ENCODE results near the gene HTT.

HTT gene

DNA sequence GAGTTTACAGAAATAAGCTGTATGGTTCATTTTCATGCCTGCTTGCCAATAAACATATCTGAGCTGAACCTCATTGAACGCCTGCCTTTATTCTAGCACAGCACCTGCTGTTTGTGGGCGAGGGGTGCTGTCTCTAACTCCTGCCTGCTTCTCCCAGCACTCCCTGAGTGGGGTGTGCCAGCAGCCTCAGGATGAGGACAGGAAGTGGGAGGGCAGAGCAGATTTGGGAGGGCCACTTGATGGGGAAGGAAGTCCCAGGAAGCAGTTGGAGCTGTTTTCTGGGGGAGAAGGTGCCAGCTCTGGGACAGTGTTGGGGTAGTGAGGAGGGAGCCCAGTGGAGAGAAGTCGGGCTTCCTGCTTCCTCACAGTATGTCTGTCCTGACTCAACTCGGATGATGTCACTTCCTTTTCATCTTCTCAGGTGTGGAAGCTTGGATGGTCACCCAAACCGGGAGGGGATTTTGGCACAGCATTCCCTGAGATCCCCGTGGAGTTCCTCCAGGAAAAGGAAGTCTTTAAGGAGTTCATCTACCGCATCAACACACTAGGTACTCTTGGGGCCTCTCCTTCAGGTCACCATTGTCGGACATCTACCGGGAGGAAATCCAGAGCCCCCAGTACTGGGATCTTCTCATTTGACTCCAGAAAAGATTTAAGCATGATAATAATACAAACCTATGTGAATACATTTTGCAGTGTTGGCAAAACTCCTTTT is 145.4 kb downstream of the HTT start:
- DNase-seq (ENCODE audit: low read depth in 1 of 2, low spot score in 1 of 2): no peak
- in situ Hi-C loops (cut with HindIII; ENCODE audit: low pct_unique_long_range_greater_than_20kb, low sequenced_read_pairs): no loop called here
- TF ChIP-seq JUND (IDR thresholded peaks at IDR 0.05; ENCODE audit: low read depth): no peak

GRCh38 chr4:3220476-3221183 is 146.1 kb downstream of the HTT start:
- in situ Hi-C loops (cut with HindIII; ENCODE audit: low pct_unique_long_range_greater_than_20kb, low sequenced_read_pairs): no loop called here
- no peak for TF ChIP-seq JUND (IDR thresholded peaks at IDR 0.05; ENCODE audit: low read depth)
- no peak for DNase-seq (ENCODE audit: low read depth in 1 of 2, low spot score in 1 of 2)

DNA sequence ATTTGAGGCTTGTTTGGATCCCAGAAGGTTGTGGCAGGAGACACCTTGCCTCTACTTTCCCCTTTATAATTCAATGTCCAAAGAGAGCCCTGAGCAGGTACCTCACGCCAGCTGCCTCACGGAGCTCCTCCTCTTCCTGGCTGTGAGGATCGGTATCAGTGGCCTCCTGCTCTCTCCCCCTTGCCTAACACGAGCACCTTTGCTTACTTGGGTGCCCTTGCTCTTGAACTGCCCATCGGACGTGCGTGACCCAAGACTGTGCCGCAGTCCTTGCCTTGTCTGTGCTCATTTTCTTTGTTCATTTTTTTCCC is 146.7 kb downstream of the HTT start:
- no peak for DNase-seq (ENCODE audit: low read depth in 1 of 2, low spot score in 1 of 2)
- in situ Hi-C loops (cut with HindIII; ENCODE audit: low pct_unique_long_range_greater_than_20kb, low sequenced_read_pairs): no loop called here
- no peak for TF ChIP-seq JUND (IDR thresholded peaks at IDR 0.05; ENCODE audit: low read depth)

GRCh38 chr4:3221996-3222395 is 147.5 kb downstream of the HTT start:
- no peak for DNase-seq (ENCODE audit: low read depth in 1 of 2, low spot score in 1 of 2)
- in situ Hi-C loops (cut with HindIII; ENCODE audit: low pct_unique_long_range_greater_than_20kb, low sequenced_read_pairs): no loop called here
- TF ChIP-seq JUND (IDR thresholded peaks at IDR 0.05; ENCODE audit: low read depth): no peak

DNA sequence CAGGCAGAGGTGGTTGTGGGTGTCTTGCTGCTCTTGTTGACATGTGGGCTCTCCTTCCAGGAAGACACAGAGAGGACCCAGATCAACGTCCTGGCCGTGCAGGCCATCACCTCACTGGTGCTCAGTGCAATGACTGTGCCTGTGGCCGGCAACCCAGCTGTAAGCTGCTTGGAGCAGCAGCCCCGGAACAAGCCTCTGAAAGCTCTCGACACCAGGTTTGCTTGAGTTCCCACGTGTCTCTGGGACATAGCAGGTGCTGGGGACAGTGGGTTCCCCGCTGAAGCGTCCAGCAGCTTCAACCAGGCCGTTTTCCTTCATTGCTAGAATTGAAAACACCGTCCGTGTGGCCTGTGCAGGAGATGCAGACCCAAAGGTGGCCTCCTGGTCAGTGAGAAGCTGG is 148.9 kb downstream of the HTT start:
- no peak for TF ChIP-seq JUND (IDR thresholded peaks at IDR 0.05; ENCODE audit: low read depth)
- in situ Hi-C loops (cut with HindIII; ENCODE audit: low pct_unique_long_range_greater_than_20kb, low sequenced_read_pairs): no loop called here
- no peak for DNase-seq (ENCODE audit: low read depth in 1 of 2, low spot score in 1 of 2)

DNA sequence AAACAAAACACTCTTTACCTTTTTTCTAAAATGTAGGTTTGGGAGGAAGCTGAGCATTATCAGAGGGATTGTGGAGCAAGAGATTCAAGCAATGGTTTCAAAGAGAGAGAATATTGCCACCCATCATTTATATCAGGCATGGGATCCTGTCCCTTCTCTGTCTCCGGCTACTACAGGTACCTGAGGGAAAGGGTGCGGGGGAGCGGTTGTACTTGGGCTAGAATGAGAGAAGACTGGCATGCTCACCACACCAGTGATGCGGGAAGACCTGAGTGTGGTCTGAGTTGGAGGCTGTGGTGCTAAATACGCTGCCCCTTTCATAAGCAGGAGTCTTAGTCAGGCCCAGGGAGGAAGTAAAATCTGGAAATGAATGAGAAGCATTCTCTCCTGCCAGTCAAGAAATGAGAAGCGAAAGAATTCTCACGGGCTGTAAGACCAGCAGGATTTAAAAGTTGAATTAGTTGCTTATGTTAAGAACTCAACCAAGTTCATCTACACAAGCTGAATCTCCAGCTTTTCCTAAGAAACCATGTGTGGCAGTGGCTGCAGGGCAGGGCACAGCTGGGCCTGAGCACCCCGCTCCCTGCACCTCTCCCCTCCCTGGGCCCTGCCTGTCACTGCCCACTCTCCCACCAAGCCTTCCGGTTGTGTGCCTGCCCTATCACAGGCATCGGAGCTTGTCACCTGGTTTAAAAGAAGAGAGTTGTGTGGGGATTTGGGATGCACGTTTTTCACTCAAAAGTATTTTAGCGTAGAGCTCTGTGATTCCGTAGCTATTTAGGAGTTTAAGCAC is 149.7 kb downstream of the HTT start:
- in situ Hi-C loops (cut with HindIII; ENCODE audit: low pct_unique_long_range_greater_than_20kb, low sequenced_read_pairs): no loop called here
- no peak for TF ChIP-seq JUND (IDR thresholded peaks at IDR 0.05; ENCODE audit: low read depth)

DNA sequence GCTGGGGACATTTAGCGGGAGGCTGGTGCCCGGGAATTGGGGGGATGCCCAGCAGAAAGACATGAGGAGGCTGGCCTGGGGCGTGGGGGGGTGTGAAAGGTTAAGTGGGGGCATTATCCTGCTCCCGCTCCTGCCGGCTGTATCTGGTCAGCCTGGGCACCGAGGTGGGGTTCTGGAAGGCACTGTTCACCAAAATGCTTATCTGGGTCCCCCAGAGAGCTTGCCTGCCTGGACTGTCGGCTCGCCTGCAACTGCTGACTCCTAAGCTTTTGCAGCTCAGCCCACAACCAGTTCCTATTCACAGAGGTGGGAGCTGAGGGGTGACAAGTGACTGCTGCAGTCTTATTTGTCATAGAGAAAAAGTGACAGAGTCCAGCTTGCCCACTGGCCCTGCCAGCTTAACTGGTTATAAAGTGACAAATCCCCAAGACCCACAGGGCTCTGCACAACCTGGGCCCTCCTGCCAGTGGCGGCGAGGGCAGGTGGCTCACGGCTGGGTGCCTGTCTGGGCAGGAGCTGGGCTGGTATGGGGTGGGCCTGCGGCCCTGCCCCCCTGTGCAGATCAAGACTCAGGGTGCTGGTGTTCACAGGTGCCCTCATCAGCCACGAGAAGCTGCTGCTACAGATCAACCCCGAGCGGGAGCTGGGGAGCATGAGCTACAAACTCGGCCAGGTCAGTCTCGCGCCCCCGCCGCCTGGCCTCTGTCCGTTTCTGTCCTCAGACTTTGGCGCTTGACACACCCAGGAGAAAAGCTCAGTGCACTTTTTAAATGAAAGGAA is 150.8 kb downstream of the HTT start:
- no peak for DNase-seq (ENCODE audit: low read depth in 1 of 2, low spot score in 1 of 2)
- no peak for TF ChIP-seq JUND (IDR thresholded peaks at IDR 0.05; ENCODE audit: low read depth)
- in situ Hi-C loops (cut with HindIII; ENCODE audit: low pct_unique_long_range_greater_than_20kb, low sequenced_read_pairs): no loop called here

More for the DNA sequence above, 149.7 kb downstream of the HTT start:
- DNase-seq (ENCODE audit: low read depth in 1 of 2, low spot score in 1 of 2): no peak

DNA sequence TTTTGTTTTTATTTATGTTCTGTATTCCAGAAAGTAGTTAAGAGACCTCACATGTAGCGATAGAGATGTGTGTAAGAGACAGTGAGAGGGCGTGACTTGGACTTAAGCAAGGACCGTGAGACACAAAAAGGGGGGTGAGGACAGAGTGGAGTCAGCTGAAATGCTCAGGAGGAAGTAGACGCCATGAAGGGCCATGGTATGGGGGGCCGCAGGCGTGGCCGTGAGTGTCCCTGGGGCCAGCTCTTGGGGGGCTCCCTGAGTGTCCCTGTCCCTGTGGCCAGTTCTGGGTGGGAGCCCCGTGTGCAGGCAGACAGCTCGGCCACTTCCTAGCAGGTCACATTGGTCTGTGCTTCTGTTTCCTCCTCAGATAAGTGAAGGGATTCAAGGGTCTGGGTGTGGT is 151.5 kb downstream of the HTT start:
- no peak for DNase-seq (ENCODE audit: low read depth in 1 of 2, low spot score in 1 of 2)
- in situ Hi-C loops (cut with HindIII; ENCODE audit: low pct_unique_long_range_greater_than_20kb, low sequenced_read_pairs): no loop called here
- TF ChIP-seq JUND (IDR thresholded peaks at IDR 0.05; ENCODE audit: low read depth): no peak

GRCh38 chr4:3226467-3226866 is 152.0 kb downstream of the HTT start:
- TF ChIP-seq JUND (IDR thresholded peaks at IDR 0.05; ENCODE audit: low read depth): no peak
- no peak for DNase-seq (ENCODE audit: low read depth in 1 of 2, low spot score in 1 of 2)
- in situ Hi-C loops (cut with HindIII; ENCODE audit: low pct_unique_long_range_greater_than_20kb, low sequenced_read_pairs): no loop called here

- DNase-seq (ENCODE audit: low read depth in 1 of 2, low spot score in 1 of 2): no peak
- TF ChIP-seq JUND (IDR thresholded peaks at IDR 0.05; ENCODE audit: low read depth): no peak
- in situ Hi-C loops (cut with HindIII; ENCODE audit: low pct_unique_long_range_greater_than_20kb, low sequenced_read_pairs): no loop called here
Observed at GRCh38 chr4:3226944-3227343, 152.5 kb downstream of the HTT start.

- in situ Hi-C loops (cut with HindIII; ENCODE audit: low pct_unique_long_range_greater_than_20kb, low sequenced_read_pairs): no loop called here
- TF ChIP-seq JUND (IDR thresholded peaks at IDR 0.05; ENCODE audit: low read depth): no peak
- no peak for DNase-seq (ENCODE audit: low read depth in 1 of 2, low spot score in 1 of 2)
Observed at GRCh38 chr4:3227878-3228675, 153.6 kb downstream of the HTT start.

DNA sequence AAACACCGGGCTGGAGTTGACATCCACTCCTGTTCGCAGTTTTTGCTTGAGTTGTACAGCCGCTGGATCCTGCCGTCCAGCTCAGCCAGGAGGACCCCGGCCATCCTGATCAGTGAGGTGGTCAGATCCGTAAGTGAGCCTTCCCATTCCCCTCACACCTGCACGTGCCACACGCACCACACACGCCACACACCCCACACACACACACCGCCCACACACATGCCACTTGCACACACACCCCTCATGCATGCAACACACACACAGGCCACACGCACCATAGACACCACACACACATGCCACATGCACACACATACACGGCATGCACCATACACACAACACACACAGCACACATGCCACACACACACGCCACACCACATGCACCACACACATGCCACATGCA is 154.4 kb downstream of the HTT start:
- no peak for DNase-seq (ENCODE audit: low read depth in 1 of 2, low spot score in 1 of 2)
- in situ Hi-C loops (cut with HindIII; ENCODE audit: low pct_unique_long_range_greater_than_20kb, low sequenced_read_pairs): no loop called here
- TF ChIP-seq JUND (IDR thresholded peaks at IDR 0.05; ENCODE audit: low read depth): no peak
